GM12865 (cell line): Measurements from ENCODE around the gene YWHAB.
"Not testable (repeated sequence)": the region's sequence is repeated elsewhere in the genome, so short reads cannot be mapped to it uniquely, and the experiment has no call there.

Experiments used
- DNase-seq: peaks from one replicate; pipeline ENCODE4 v3.0.0; 2010; ENCODE audit warnings: low read depth
- H3K4me3 ChIP-seq: 2 replicates; pipeline ENCODE4 v1.5.1; 2011; ENCODE audit warnings: mild to moderate bottlenecking, low read depth, low read length, control low read depth
- TF ChIP-seq, protein P1 (sequence below): IDR thresholded peaks from 2 replicates; pipeline ENCODE4 v1.5.1; 2011; ENCODE audit warnings: low read length, control low read depth, low read depth, inconsistent platforms; ENCODE audit not compliant: insufficient read depth; ENCODE audit errors: missing control alignments

YWHAB gene

DNA sequence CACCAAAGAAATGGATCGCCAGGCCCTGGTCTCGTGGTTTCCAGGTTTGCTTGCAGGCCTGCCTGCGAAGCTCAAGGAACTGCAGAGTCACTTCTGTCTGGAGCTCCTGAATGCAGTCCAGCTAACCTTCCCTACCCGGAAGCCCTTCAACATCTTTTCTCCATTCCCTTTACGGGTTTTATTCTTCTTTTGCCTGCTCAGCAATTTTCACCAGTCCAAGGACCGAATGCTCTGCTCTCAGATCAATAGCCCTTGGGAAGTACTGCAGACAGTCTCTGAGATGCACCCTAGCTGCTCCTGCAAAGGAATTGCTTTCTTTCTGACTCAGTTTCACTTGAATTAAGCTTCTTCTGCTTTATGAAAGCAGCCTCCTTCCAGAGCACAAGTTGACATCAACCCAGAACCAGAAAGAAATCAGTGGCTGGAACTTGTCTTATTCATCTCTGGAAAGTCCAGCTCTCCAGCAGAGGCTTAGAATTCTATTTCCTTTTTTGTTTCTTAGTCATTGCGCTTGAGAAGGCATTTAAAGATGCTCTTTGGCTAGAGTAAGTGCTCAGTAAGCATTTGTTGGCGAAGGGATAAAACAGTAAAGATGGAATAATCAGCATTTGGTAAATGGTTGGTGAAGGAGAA, 18.7 kb upstream of the YWHAB start:
- TF ChIP-seq, protein P1, sequence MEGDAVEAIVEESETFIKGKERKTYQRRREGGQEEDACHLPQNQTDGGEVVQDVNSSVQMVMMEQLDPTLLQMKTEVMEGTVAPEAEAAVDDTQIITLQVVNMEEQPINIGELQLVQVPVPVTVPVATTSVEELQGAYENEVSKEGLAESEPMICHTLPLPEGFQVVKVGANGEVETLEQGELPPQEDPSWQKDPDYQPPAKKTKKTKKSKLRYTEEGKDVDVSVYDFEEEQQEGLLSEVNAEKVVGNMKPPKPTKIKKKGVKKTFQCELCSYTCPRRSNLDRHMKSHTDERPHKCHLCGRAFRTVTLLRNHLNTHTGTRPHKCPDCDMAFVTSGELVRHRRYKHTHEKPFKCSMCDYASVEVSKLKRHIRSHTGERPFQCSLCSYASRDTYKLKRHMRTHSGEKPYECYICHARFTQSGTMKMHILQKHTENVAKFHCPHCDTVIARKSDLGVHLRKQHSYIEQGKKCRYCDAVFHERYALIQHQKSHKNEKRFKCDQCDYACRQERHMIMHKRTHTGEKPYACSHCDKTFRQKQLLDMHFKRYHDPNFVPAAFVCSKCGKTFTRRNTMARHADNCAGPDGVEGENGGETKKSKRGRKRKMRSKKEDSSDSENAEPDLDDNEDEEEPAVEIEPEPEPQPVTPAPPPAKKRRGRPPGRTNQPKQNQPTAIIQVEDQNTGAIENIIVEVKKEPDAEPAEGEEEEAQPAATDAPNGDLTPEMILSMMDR: no peak
- DNase-seq: peak; percentile 30

DNA sequence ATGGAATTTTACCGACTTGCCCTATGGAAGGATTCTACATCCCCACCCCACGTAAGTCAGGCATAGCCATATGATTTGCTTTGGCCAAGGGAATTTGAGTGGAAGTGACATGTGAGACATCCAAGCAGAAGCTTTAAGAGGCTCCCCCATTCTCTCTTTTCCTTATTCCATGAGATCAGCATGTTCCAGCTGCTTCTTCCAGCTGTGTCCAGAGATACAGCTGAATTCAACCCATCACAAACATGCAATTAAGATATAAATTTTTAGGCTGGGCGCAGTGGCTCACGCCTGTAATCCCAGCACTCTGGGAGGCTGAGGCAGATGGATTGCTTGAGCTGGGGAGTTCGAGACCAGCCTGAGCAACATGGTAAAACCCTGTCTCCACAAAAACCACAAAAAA, 16.0 kb upstream of the YWHAB start:
- TF ChIP-seq, protein P1: no peak
- no peak for DNase-seq
- H3K4me3 ChIP-seq: no peak overlapping the region

More for the DNA sequence above, 18.7 kb upstream of the YWHAB start:
- H3K4me3 ChIP-seq: no peak overlapping the region

DNA sequence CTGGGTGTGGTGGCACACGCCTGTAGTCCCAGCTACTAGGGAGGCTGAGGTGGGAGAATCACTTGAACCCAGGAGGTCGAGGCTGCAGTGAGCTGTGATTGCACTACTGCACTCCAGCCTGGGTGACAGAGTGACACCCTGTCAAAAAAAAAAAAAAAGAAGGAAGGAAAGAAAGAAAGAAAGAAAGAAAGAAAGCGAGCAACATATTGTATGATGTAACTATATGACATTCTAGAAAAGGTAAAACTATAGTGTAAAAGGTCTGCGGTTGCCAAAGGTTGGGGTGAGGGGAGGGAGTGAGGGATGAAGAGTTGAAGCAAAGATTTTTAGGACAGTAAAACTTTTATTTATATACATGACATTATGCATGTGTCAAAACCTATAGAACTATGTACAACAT, 3.1 kb upstream of the YWHAB start:
- DNase-seq, H3K4me3 ChIP-seq: not testable (repeated sequence)

DNA sequence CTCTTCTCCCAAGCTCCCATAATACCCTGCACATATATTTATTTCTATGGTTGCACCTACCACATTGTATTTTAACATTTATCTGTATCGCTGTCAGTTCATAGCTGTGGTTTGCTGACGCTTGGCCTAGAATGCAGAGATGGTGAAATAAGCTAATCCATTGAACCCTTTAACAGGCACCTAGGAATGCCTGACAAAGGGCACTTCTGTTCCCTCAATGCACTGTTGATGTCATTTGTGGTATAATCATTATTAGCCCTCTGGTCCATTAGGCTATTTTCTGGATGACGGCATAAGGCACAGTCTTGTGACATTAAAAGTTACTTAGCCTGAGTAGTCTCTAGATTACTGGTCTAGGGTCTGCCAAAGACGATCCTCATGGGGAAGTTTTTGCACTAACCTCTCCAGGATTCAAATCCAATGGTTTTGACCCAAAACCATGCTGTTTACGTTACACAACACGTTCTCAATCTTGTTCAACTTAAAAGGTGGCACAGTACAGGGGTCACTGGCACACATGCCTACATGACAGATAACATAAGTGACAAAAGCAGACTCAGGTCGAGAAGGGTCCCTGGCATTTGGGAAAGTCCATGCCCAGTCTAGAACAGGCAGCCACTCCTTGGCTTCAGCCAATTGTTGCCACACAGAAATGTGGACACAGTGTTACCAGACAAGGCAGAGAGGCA, 2.1 kb upstream of the YWHAB start:
- H3K4me3 ChIP-seq: no peak overlapping the region
- DNase-seq: no peak
- TF ChIP-seq, protein P1: no peak

DNA sequence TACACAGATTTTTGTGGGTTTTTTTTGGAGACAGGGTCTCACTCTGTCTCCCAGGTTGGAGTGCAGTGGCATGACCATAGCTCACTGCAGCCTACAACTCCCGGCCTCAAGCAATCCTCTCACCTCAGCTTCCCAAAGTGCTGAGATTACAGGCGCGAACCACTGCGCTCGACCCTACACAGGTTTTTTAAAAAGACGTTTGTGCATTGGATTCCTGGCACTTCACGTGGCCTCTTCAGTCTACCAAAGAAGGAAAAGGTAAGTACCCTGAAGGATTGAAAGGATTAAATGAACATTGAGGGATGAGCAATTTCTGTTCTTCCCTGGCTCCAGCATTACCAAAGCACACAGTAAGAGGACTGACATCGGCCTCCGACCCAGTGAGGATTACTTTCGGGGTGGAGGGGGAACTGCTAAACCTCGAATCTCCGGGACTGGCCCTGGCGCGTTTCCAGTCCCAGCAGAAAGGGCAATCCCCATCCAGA, 556 bp upstream of the YWHAB start:
- no peak for DNase-seq
- TF ChIP-seq, protein P1: no peak
- peak overlapping the region; percentile 96 for H3K4me3 ChIP-seq

DNA sequence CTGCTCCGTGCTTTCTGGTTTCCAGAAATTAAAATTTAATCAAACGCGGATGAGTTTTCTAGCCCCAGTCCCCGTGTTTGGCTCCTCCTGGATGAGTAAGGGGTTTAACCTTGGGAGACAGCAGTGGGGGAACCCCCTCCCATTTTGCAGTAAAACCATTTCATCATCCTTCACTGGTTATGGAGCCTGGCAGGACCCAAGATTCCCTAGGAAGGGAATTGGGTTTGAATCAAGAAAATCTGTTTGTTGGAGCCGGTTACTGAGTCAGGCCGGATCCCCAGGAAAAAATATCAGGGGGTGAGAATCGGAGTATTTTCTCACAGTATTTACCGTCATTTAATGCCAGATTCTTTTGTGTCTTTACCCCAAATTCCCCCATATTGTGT, 754 bp downstream of the YWHAB start:
- DNase-seq: no peak
- peak overlapping the region; percentile 96 for H3K4me3 ChIP-seq
- TF ChIP-seq, protein P1: no peak

DNA sequence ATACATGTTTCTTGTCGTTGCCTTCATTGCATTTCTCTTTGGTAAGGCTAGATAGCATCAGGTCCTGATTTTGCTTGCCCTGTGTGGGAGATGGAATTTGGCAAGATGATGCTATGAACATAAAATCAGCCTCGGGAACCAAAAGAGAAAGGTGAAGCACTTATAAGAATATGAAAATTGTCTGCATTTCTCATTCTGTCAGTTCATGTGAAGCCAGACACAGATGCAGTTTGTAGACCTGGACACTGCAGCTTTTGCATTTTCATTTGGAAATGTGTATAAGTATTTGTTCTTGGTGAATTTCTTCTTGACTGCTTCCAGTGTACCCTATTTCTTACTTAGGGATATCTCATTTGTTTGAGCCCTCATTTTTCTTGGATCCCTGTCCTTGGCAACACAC, 1.3 kb downstream of the YWHAB start:
- peak overlapping the region; percentile 96 for H3K4me3 ChIP-seq
- no peak for DNase-seq
- TF ChIP-seq, protein P1: no peak
